ENCODE measurements around the gene CTNS.

CTNS gene

GRCh38 chr17:3636154-3636907, at the start of gene CTNS, which contains the start of gene SHPK:
Gene CTNS (plus strand): TSS chr17:3636760. CDS start chr17:3640207, 3,447 bp downstream.
Gene SHPK (minus strand): TSS chr17:3636250. CDS start chr17:3636219, 31 bp downstream.
- DNase-seq (ENCODE audit: low read depth) = peak; percentile 74

GRCh38 chr17:3589784-3590183, 46.8 kb upstream of the CTNS start:
- DNase-seq (ENCODE audit: low read depth) = no peak

DNA sequence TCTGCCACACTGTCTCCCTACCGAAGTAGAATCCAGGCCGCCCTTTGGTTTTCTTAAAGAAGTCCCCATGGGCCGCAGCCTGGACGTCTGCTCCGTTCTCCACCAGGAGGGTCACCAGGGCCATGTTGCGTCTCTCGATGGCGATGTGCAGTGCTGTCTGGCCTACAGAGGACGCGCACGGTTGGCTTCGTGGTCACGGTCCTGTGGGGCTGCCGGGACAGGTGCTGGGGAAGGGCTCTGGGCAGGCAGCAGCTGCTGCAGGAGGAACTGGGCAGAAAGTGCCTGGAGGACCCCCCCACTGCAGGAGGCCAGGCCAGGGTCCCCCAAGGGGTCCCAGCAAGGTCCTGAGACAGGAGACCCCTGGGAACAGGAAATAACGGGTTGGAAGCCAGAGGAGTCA, 46.3 kb upstream of the CTNS start:
- no peak for DNase-seq (ENCODE audit: low read depth)

- no peak for DNase-seq (ENCODE audit: low read depth)
These were observed 45.8 kb upstream of the CTNS start for GRCh38 chr17:3590768-3591167.

DNA sequence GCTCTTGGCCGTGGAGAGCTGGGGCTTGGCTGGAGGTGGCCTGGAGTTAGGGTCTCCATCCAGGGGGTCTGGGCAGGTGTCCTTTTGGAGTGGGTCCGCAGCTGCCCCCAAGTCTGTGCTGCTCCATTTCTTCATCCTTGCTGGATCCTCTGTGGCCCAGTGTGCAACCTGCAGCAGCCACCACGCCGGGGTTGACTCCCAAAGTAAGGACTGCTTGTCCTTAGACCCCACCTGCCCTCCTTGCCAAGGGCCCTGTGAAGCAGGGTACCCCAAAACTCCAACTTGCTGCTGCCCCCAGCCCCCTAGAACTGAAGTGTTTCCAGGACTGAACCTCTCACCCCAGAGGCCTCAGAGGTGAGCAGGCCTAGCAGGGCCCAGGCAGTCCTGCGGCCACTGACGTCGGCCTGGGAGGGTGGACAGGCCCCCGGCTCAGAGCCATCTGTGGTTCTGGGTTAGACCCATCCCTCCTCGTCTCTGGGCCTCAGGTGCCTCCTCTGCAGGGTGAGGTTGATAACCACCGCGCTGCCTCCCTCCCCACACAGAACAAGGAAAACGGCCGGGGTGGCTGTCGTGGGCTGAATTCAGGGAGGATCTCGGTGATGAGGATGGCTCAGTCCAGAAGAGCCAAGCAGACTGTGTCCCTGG, 44.2 kb upstream of the CTNS start:
- no peak for DNase-seq (ENCODE audit: low read depth)

- no peak for DNase-seq (ENCODE audit: low read depth)
These were observed 43.2 kb upstream of the CTNS start for GRCh38 chr17:3593384-3593783.

DNA sequence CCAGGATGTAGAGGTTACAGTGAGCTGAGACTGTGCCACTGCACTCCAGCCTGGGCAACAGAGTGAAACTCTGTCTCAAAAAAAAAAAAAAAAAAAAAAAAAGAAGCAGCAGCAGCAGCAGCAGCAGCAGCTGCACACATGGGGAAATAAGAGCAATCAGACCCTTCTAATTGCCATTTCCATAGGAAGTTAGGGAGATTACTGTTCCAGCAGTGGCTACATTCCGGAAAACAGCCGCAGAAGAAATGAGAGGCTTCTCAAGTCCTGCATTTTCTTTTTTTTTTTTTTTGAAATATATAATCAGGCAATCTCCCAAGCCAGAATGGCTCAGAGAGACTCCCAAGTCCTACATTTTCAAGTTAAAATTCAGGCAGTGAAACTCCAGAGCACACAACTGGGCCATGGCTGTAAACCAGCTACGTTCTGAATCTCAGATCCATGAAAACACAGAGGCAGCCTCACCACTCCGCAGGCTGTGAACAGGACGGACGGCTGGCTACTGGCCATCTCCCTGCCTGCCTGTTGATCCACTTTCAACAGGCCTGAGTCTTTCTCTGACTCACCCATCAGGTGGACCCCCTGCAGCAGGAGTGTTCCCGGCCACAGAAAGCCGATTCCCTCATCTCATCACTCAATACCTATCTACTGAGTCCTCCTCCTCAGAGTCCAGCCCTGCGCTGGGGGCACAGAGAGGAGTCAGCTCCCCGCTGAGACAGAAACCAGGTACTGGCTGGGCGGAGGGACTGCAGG, 42.3 kb upstream of the CTNS start:
- peak; percentile 65 for DNase-seq (ENCODE audit: low read depth)

DNA sequence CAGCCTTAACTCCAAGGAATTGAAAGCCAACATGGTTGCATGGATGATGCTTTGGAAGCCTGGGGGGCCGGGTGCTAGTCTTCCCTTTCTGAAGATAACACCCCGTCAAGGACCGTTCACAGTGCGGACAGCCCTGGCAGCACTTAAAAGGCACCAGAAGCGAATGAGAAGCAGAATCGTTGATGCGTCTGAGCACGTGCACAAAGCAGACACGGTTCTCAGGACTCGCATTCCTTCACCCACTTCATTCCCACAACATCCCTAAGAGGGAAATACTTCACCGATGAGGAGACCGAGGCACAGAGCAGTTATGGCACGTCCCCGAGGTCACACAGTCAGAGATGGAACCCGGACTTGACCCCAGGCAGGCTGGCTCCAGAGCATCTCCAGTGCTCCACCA, 41.6 kb upstream of the CTNS start:
- no peak for DNase-seq (ENCODE audit: low read depth)

DNA sequence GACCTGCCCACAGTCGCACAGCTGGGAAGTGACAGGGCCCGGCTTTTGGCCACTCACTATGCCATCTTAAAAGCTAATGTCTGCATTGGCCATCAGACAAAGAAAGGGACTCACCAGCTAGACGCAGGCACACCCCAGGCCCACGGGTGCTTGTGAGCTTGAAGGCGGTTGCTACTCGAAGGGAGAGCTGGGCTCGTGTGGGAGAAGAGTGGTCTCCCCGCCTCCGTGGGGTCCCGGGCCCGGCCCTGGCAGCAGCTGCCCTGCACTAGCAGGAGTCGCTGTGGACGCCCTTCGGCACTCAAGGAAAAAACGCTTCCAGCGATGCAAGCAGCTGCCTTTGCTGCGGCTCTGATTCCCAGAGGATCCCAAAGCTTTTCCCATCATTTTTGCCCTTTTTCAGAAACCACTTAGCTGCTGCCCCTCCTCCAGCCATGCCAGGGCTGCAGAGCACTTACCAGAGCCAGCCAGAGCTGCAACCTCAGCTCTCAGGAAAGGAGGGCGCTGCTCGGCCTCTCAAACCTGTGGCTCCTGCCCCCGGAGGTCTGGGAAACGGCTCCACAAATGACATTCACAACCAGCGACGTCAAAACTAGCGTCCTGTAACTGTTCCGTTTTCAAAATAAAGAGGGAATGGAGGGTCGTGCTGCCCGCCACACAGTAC, 39.6 kb upstream of the CTNS start:
- no peak for DNase-seq (ENCODE audit: low read depth)

GRCh38 chr17:3598078-3598477, 38.5 kb upstream of the CTNS start:
- no peak for DNase-seq (ENCODE audit: low read depth)

GRCh38 chr17:3600529-3601205, 35.9 kb upstream of the CTNS start:
- DNase-seq (ENCODE audit: low read depth) = no peak

- no peak for DNase-seq (ENCODE audit: low read depth)
These were observed 34.1 kb upstream of the CTNS start for GRCh38 chr17:3602499-3602898.

GRCh38 chr17:3603119-3603869, 33.3 kb upstream of the CTNS start:
- DNase-seq (ENCODE audit: low read depth) = peak; percentile 48

- no peak for DNase-seq (ENCODE audit: low read depth)
These were observed 32.7 kb upstream of the CTNS start for GRCh38 chr17:3603870-3604259.

DNA sequence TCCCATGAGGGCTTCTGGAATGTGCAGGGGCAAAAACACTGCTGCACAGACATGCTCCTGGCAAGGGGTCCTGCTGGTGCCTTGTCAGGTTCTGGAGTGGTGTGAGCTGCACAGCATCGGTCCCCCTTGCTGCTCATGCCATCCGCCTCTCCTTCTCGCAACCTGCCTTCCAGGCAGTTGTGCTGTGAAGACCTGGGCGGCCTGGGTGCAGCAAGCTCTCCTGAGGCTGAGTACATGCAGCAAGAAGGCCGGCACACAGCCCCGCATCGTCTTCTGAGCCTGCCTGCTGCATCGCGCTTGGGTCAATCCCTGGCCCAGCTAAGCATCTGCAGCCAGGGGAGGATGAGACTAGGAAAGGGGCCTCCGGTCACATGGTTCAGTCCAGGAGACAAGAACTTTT, 26.9 kb upstream of the CTNS start:
- no peak for DNase-seq (ENCODE audit: low read depth)

DNA sequence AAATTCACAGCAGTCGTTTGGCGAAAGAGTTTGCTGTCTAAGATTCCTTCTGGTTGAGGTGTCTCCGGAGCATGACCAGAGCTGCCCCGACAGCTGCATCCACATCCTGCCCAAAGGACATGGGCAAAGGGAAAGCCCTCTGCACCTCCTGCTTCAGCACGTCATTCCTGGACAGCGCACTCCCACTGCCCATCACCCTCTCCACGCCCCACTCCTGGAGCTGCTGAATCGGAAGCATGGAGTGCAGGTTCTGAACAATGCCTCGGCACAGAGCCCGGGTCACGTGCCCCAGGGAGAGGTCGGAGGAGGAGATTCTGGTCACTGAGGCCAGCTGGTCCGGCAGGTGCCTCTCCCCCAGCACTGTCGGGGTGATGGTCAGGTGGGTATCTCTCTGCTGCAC, 26.0 kb upstream of the CTNS start:
- DNase-seq (ENCODE audit: low read depth) = no peak

DNA sequence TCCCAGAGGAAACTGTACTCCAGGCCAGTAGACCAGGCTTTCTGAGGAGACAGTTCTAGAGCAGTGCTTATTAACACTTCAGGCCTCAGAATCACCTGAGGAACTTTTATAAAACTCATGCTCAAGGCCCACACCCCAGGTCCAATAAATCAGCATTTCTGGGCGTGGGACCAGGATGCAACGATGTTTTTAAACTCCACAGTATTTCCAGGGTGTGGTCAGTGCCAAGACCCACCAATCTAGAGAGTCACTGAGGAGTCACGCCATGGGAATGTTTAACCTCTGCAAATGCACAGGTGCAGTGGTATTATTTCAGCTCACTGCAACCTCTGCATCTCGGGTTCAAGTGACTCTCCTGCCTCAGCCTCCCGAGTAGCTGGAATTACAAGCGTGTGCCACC, 23.4 kb upstream of the CTNS start:
- DNase-seq (ENCODE audit: low read depth) = no peak

DNA sequence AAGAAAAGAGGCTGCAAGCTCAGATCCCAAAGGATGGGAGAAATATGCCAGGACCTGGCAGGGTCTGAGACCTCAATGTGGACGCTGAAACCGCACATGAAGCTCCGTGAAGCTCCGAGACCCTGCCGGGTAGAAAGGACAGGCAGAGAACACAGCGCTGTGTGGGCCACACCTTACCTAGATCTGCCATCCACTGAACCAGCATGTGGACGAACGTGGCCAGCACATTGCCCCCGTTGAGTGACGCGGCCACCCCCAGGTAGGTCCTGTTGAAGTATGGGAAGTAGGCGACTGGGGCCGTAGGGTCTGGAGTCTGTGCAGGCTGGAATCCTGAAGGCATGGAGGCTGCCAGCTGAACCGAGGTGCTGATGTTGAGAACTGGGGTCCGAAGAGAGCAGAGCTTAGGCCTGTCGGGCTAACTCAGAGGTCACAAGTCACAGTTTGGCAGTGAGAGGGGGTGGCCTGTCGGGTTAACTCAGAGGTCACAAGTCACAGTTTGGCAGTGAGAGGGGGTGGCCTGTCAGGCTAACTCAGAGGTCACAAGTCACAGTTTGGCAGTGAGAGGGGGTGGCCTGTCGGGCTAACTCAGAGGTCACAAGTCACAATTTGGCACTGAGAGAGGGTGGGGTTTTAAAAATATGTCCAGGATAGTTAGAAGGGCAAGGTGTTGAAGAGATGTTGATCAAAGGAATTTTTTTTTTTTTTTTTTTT, 21.2 kb upstream of the CTNS start:
- no peak for DNase-seq (ENCODE audit: low read depth)

GRCh38 chr17:3621146-3621720, 15.3 kb upstream of the CTNS start:
- DNase-seq (ENCODE audit: low read depth) = no peak

GRCh38 chr17:3622977-3623594, 13.5 kb upstream of the CTNS start:
- DNase-seq (ENCODE audit: low read depth) = no peak

Data from non-pigmented ciliary epithelial cell (primary cell).